GM13976 (cell line): Measurements from ENCODE around the gene DNAAF1.

Experiments
- DNase-seq: peaks from one replicate; pipeline ENCODE4 v3.0.0; 2012; ENCODE audit warnings: low spot score
- CTCF ChIP-seq: IDR thresholded peaks from 2 replicates; pipeline ENCODE4 v1.5.1; 2012; ENCODE audit warnings: borderline replicate concordance, mild to moderate bottlenecking; ENCODE audit not compliant: insufficient read depth; ENCODE audit errors: extremely low read depth, missing control alignments, control extremely low read depth
- in situ Hi-C: fragments of 300-500 bp; cut with MboI; formaldehyde crosslinking; loops from one replicate; pipeline ENCODE4 v1.12.0; 2022; ENCODE audit warnings: low sequenced_read_pairs, mixed read lengths, inconsistent platforms; ENCODE audit not compliant: unreplicated experiment

Gene DNAAF1

DNA sequence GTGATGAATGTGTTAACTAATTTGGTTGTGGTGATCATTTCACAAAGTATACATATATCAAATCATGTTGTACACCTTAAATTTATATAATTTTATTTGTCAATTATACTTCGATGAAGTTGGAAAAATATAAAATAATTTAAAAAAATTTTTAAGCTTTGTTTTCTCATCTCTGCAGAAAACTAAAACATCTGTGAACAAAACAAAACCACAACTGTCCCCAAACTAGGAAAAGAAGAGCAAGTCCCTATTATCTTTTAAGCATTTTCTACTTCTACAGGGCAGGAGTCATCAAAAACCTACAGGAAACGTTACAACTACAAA lies 6.6 kb upstream of the DNAAF1 start:
- DNase-seq = no peak
- in situ Hi-C loops = no loop called here
- TF ChIP-seq CTCF = no peak

GRCh38 chr16:84138824-84139627 lies 6.1 kb upstream of the DNAAF1 start:
- DNase-seq = peak; percentile 83
- no peak for TF ChIP-seq CTCF
- in situ Hi-C loops = no loop called here

DNA sequence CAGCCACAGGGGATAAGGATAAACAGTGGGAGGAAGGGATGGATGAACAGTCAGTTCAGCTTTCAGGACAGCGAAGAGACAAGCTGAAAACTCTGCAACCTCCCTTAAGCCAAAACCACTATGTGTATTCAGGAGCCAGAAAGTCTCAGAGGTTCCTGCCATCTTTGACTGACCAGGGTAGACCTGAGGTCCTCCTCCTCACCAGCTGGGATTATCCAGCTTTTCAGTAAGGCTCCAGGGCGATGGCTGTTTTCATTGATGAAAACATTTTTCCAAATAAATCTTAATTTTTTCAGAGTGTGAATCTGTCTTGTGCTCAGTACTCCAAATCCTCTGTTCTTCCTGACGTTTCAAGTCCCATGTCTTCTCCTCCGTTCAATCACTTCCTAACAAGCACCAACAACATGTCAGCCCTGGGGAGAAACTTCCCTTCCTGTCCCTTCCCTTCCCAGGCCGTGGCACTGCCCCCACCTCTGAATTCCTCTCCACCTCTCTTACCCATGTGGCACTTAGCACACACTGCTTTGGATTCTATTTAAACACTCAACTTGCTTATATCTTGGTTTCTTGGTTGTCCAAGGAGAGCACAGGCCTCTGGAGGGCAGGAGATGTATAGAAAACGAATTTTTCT lies 5.4 kb upstream of the DNAAF1 start:
- DNase-seq = no peak
- TF ChIP-seq CTCF = no peak
- in situ Hi-C loops = no loop called here

GRCh38 chr16:84141143-84141670 lies 3.9 kb upstream of the DNAAF1 start:
- in situ Hi-C loops = no loop called here
- no peak for TF ChIP-seq CTCF
- DNase-seq = no peak

DNA sequence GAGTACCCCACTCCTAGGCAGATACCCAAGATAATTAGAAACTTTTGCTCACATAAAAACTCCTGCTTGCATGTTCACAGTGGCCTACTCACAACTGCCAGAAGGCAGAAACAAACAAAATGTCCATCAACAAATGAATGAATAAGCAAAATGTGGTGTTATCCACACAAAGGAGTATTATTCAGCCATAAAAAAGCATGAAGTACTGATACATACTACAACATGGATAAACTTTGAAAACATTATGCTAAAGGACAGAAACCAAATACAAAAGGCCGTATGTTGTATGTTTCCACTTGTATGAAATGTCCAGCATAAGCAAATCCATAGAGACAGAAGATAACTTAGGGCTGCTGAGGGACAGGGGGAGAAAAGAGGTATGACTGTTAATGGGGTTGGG lies 2.0 kb upstream of the DNAAF1 start:
- no peak for DNase-seq
- in situ Hi-C loops = no loop called here
- no peak for TF ChIP-seq CTCF

GRCh38 chr16:84143784-84144199 lies 1.3 kb upstream of the DNAAF1 start:
- no peak for TF ChIP-seq CTCF
- DNase-seq = no peak
- in situ Hi-C loops = no loop called here
